ENCODE measurements around the gene CTSH.

Gene CTSH, protein sequence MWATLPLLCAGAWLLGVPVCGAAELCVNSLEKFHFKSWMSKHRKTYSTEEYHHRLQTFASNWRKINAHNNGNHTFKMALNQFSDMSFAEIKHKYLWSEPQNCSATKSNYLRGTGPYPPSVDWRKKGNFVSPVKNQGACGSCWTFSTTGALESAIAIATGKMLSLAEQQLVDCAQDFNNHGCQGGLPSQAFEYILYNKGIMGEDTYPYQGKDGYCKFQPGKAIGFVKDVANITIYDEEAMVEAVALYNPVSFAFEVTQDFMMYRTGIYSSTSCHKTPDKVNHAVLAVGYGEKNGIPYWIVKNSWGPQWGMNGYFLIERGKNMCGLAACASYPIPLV

DNA sequence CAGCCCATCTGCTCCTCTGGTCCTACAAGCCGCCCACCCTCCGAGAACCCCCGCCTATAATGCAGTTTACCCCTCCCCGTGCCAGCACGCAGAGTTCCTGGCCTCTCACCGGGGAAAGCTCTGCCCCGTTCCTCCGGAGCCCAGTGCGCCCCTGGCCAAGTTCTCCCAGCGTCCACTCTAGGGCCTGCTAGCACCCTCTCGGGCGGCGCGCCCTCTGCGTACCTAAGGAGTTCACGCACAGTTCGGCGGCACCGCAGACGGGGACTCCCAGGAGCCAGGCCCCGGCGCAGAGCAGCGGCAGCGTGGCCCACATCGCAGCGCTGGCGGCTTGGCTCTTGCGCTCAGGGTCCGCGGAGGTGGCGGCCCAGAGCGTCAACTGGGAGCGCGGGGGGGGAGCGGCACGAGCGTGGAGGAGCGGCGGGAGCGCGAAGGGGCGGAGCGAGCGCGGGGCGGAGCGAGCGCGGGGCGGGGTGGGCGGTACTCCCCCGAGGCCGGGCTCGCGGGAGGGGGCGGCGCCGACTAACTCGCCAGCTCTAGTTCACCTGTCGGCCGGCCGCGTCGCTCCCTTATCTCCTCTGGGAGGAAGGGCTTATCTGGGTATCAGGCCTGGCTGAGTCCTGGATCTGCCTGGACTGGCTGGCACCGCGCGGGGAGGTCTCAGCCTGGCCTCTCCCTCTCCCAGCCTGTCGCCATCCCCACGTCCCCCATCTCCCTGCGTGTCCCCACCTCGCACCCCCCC lies at the start of gene CTSH:
CTSH (minus strand) TSS at position 378 of the 739 bp plus-strand sequence; CDS start at position 313, 65 bp downstream.
- peak; percentile 45 for DNase-seq (ENCODE audit: low read depth)

DNA sequence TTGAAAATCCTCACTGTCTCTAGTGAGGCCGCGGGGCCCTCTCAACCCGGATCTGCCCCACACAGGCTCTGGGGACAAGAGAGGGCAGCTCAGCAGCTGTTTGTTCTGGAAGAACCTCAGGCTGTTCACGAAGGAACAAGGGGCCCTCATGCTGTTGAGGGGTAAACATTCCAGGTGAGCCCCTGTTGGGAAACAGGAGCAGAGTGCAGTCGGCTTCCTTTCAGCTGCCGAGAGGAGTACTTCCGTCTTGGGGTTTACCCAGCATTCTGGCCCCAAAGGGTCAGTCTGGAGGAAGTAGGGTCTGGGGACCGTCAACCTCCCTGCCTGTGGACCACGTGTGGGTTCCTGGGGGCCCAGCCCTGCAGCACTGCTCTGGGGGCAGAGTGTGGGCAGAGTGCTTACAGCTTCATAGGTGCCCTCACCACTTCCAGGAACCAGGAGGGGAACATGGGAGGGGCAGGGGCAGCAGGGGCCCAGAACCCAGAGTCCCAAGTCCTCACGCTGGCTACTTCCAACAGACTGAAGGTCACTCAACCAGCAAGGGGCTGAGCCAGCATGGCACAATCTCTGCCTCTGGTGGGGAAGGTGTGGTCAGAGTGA lies 49.2 kb upstream of the CTSH start:
- DNase-seq (ENCODE audit: low read depth): no peak

DNA sequence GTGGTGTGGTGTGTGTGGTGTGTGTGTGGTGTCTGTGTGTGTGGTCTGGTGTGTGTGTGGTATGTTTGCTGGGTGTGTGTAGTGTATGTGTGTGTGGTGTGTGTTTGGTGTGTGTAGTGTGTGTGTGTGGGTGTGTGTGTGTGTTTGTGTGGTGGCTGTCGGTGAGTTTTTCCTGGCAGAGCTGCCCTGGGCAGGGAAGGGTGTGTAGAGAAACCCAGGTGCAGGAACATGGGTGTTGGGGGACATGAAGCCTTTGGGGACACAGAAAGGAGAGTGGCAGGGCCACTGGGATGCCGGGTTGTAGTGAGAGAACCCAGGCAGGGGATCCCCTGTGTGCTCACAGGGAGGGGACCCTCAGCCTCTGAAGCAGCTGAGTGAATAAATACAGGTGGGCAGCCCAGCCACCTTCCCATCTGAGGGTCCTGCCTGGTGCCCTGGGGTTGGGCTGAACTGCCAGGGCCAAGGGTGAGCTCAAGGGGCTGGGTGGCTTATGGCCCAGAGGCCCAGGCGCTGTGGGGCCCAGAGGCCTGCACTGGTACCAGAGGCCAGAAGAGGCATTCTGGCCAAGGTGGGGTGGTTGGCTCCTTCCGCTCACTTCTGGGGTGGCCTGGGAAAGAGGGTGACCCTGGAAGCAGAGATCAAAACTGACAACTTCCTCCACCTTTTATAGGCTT lies 48.5 kb upstream of the CTSH start:
- no peak for DNase-seq (ENCODE audit: low read depth)

DNA sequence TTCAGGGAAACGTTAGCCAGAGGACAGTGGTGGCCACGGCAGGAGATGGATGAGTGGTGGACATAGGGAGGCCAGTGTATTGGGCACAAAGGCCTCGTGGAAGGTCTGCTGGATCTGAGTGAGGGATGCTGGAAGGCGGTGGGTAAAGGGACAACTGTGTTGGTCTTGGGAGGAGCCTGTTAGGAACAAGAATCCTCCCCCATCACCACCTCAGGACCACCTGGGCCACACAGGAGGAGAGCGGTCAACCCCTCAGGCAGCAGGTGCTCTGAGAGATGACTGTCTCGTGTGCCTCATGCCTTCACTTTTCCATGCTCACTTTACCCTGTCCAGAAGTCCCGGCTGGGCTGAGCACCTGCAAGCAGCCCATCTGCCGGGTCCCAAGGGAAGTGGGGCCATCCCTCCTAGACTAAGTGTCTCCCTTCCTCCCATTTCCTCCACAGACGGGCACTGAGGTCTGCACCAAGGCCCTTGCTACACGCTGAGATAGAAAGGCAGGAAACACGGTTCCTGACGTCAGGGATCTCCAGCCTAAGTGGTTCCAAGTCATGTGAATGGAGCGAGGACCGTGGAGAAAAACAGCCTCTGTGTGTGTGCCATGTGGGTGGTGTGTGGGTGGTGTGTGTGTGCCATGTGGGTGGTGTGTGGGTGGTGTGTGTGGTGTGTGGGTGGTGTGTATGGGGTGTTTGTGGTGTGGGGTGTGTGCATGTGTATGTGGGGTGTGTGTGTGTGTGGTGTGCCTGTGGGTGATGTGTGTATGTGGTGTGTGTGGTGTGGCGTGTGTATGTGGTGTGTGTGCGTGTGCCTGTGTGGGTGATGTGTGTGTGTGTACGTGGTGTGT lies 47.8 kb upstream of the CTSH start:
- DNase-seq (ENCODE audit: low read depth): no peak

DNA sequence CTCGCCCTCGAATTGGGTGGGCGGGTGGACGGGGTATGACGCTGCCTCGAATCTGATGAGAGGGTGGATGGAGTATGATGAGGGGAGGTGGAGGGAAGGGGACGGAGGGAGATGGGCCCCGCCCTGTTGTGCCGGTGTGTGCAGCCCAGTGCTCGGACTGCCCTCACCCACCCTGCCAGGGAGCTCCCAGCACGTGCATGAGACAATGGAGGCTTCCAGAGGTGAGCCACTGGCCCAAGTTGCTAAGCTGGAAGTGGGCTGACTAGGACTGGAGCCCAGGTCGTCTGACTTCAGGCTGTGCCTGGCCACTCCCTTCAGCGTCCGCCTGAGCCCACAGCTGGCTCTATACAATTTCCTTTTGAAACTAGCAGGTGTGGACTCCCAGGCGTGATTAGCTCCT lies 47.0 kb upstream of the CTSH start:
- DNase-seq (ENCODE audit: low read depth): no peak

DNA sequence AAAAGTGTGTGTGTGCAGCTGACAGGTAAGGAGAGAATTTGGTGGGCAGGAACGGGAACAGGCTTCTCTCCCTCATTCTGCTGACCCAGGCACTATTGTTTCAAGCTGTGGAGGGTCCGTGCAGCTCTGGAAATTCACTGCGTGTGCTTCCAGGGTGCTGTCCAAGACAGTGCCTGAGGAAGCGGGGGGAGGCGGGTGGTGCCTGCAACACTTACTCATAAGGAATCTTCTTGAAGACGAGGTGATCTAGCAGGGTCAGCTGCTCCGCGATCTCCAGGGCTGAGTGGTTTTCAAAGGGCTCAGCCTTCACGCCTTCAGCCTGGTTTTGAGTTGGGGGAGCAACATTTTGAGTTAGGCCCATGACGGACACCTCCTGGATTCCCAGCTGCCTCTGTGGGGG lies 46.6 kb upstream of the CTSH start:
- no peak for DNase-seq (ENCODE audit: low read depth)

DNA sequence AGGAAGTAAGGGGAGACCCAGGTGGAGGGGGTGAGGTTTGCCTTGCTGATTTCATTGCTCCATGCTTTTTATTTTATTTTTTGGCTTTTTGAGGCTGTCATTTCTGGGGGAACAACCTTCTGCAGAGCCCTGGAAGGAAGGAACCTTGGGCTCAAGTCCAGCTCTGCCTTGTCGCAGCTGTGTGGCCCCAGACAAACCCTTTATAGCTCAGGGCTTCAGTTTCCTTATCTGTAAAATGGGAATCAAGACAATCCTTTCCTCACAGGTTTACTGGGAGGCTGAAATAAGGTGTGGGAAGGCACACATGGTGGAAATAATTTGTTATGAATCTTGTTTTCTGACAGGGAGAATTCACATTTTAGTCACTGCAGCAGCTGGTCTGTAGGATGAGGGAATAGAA lies 45.4 kb upstream of the CTSH start:
- DNase-seq (ENCODE audit: low read depth): no peak

DNA sequence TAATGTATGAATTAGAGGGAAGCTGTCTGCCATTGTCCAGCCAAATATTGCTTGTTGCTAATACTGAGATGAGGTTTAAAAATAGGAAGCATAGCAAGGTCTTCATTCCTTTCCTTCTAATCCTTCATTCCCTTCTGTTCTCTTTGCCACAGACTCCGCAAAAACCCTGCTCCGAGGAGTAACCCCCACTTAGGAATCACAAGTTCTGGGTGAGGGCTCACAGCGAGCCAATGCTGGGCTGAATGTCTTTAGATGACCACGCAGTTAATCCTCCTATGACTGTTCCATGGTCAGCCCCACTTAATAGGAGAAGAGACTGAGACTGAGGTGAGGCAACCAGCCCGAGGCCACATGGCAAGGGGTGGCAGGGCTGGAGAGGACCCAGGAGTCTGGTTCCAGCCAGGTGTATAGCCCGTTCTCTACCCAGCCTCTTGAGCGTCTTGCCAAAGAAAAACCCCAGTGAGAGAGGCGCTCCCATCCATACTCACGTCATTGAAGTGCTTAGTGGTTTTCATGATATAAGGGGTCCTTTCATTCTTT lies 44.9 kb upstream of the CTSH start:
- no peak for DNase-seq (ENCODE audit: low read depth)

DNA sequence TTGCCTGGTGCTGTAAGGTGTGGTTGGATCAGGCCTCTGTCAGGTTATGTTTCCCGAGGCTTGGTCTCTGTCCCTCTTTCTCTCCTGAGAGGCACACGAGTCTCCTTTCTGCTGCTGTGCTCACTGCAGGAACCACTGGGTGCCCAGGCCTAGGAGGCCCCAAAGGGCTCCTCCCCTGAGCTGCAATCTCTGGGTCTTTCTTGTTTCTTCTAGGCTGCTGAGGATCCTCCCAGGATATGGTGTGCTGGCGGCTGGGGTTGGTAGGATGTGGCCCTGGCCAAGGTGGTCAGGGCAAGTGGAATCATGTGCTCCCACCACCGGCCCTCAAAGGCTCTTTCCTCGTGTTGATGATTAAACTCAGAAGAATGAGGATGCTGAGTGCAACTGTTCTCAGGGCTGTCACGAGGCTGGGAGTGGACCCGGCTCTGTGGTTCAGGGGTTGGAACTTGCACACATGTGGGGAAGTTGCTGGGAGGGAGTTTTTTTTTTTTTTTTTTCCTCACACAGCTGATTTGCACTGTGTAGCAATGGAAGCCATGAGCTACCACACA lies 43.6 kb upstream of the CTSH start:
- DNase-seq (ENCODE audit: low read depth): no peak

DNA sequence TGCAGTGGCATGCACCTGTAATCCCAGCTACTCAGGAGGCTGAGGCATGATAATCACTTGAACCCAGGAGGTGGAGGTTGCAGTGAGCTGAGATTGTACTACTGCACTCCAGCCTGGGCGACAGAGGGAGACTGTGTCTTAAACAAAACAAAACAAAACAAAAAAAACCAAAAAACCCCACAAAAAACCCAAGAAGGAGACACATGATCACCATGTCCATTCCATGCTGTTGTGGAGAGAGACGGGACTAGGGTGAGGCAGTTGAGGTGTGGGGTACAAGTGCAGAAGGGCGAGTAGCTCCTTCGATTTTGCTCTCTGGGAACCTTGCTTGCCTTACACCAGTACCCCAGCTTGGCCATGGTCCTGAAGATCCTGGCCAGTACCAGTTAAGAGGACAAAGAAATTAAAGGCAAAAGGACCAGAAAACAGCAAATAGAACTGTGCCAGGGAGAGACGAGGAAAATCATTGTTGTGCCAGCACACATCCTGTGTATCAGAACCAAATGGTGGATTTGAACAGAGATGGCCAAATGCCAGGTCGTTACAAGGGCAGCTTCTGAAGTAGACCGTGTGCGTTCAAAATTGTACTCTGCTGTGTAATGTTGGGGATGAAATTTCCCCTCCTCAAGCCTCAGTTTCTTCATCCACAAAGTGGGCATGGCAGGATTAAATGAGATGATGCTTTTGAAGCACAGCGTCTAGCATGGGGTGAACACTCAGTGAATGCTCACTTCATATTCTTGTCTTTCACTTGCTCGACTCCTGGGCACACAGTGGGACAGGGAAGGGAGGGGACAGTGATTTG lies 42.9 kb upstream of the CTSH start:
- no peak for DNase-seq (ENCODE audit: low read depth)

DNA sequence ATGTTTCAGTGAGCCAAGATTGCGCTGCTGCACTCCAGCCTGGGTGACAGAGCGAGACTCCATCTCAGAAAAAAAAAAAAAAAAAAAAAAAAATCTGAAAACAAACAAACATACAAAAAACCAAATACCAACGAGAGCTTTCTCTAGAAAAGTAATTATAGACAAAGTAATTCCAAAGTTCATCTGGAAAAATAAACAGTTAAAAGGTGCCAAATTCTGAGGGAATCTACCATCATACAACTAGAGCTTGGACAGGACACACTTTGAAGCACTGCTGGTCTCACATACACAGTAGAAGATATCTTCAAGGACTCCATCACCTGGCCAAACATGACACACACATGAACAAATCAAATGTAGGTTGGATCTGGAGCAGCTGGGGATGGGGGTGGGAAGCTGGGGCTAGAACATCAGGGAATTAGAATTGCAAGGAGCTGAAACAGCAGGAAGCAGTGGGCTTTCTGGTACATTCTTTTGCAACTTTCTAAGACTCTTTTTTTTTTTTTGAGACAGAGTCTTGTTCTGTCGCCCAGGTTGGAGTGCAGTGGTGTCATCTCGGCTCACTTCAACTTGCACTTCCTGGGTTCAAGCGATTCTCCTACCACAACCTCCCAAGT lies 41.1 kb upstream of the CTSH start:
- DNase-seq (ENCODE audit: low read depth): no peak

DNA sequence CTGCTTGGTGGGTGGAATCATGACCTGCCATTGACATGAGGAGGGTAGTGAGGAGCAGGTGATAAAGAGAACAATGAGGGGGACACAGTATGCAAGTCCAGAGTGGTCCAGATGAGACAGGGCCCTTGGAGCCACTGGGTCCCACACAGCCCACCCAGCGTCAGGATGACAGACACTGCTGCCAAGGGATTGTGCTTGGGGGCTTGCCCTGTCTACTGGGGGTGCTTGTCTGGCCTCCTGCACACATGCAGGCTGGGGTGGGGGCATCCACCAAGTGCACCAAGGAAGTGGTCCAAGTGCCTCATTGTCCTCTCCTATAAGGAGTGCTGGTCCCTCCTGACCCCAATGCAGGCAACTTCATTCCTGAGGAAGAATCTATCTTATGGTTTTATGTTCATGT lies 39.2 kb upstream of the CTSH start:
- no peak for DNase-seq (ENCODE audit: low read depth)

DNA sequence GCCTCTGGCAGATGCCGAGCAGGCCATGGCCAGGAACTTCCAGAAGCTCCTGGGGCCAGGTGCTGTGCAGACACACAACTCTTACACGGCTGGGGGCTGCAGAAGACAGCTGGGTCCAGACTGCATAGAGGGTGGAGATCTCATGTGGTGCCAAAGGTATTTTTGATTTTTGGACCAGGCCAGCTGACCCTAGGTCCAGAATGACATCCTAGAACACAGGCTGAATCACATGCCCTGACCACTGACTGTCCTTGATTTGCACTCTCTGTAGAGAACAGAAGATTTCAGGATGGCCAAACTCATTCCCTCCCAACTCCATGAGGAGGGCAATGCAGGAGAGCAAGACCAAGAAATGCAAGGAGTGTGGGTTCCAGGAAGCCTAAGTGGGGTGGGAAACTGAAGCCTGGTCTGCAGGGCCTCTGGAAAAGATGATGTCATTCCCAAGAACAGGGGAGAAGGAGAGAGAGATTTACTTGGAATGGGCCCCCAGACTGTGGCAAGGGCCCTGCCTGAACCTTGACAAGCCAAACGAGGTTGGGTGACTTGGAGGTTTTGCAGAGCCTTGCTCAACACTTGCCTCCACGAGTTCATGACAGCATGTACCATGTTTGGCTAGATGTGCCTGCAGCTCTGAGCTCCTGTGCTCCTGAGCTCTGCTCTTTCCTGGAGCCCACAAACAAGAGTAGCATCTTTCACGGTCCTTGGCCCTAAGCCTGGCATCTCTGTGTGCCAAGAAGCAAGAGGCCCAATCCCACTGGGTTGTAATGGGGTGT lies 38.5 kb upstream of the CTSH start:
- DNase-seq (ENCODE audit: low read depth): no peak

DNA sequence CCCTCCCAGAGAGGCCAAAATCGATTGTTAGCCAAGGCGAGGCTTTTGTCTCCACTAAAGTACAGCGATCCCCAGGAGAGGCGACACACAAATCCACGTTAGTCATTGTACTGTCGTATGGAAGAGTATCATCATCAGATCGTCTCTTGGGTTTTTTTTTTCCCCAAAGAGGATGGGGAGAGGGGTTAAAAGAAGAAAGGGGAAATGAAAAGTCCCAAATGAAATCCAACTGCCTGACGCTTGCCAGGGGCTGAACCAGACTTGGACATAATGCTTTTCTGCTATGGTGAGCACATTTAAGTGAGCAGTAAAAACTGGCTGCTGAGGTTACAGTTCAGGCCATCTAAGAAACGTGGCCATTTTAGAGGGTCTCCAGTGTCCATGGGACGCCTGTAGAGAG lies 37.9 kb upstream of the CTSH start:
- DNase-seq (ENCODE audit: low read depth): no peak

DNA sequence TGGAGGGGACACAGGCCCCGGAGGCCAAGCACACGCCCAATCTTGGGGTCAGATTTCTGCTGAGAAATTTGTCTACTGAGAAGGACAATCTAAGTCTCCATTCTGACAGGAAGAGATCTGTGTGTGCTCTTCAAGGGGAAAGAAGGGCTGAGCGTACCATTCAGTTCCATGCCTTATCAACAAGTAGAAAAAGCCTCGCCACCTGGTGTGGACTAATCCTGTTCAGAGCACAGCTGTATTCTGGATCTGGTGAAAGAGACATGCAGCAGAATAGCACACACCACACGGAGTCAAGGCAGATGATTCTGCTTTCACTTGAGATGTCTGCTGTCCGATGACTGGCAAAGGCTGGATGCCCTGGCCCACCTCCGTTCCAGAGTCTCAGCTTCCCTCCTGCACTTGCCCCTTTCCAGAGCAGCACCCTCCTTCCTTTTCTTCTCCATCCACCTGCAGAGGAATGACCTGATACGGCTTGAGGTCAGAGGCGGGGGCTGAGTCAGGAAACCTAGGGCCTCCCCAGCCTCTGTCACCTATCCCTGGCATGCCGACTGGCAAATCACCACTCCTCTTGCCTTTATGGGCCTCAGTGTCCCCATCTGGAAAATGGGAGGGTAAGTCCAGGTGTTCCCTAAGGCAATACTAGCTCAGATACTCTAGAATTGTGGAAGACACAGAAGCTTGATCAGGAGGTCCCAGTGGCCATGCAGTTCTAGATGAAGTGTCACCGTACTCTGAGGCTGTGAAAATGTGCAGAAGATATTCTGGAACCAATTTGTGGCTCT lies 36.9 kb upstream of the CTSH start:
- DNase-seq (ENCODE audit: low read depth): no peak

DNA sequence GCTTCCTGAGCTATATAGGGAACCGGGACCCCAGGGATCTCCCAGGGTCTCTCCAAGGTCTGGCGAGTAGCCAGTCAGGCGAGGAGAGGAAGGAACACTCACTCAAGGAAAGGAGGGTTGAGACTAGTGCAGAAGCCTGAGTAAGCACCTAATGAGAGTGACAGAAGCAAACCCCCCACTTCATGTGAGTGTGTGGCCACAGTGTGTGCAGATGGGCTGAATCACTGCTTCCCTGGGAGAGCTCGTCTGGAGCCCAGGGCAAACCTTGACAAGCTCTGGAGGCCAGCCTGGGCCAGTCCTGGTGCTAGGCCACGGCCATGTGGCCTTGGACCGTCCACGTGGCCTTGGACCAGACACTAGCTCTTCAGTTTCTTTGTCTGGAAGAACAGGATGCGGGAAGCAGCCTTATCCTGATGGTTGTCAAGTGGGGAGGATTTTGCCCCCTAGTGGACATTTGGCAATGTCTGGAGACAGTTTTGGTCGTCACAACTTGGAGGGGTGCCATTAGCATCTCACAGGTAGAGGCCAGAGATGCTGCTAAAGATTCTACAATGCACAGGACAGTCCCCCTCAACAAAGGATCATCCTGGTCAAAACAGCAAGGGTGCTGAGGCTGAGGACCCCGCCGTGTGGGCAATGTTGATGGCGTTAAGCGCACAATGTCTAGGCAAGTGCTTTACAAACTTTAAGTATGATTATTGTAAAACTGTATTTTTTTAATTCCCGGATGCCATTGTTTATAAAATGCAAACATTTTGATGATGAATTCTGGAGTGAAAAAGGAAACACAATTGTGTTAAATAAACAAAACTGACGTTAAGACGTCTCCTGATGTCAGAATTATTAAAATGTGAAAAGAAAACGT lies 34.8 kb upstream of the CTSH start:
- no peak for DNase-seq (ENCODE audit: low read depth)

DNA sequence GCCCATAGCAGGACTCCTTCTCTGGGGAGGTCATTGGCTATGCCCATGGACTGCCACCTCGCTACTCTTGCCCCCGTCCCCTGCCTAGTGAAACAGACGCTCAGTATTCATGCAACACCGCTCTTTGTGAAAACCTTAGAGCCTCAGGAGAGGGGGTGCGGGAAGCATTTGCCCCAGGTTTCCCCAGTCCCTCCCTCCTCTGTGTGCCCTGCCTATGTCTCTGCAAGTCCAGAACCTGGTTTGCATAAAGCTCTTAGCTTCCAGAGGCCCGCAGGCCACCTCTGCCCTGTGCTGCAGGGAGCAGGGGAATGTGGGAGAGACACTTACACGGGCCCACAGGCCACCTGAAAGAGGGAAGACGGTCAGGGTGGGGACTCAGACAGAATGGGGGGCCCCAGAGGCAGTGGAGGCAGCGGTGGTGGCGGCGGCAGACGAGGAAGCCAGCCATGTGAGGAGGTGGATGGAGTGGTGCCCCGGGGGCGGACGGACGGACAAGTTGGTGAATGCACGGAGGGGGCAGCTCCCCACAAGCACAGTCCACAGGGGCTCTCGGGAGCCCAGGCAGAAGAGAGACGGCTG lies 33.8 kb upstream of the CTSH start:
- DNase-seq (ENCODE audit: low read depth): no peak

Measured in stimulated activated CD8-positive, alpha-beta memory T cell treated with anti-CD3 and anti-CD28 coated beads, Interleukin-15, amount 100 ng/mL, for 24 hours (primary cell).